Urinary bladder (tissue), 4 donors: ENCODE measurements around the gene TLK2. TPM values are rescaled to one million over a fixed set of nuclear protein-coding genes. Genes with fewer than 3 reads are reported as not detected.
"Not testable (repeated sequence)": the region's sequence is repeated elsewhere in the genome, so short reads cannot be mapped to it uniquely, and the experiment has no call there.

Experiments
- DNase-seq: peaks from one replicate; pipeline ENCODE4 v3.0.0-alpha.2; 2015; ENCODE audit errors: extremely low spot score
- H3K27ac ChIP-seq: one replicate; pipeline ENCODE4 v1.5.1; 2013; ENCODE audit warnings: low read depth, mild to moderate bottlenecking, moderate library complexity
- H3K36me3 ChIP-seq: one replicate; pipeline ENCODE4 v1.6.1; 2013; ENCODE audit warnings: mild to moderate bottlenecking, moderate library complexity; ENCODE audit not compliant: insufficient read depth
- H3K4me1 ChIP-seq: one replicate; pipeline ENCODE4 v1.6.1; 2013; ENCODE audit warnings: mild to moderate bottlenecking, moderate library complexity; ENCODE audit not compliant: insufficient read depth
- H3K4me3 ChIP-seq: one replicate; pipeline ENCODE4 v1.5.1; 2013; ENCODE audit warnings: low read depth, low read length
- WGBS: extraction: QIAGEN DNeasy Blood & Tissue Kit; methylation state at CpG from one replicate; pipeline ENCODE4 v1.1.7; 2013; 5-methylcytosine and 5-hydroxymethylcytosine counted together
- polyA plus RNA-seq: library from polyadenylated mRNA; stranded (reverse); fragments of 200-250 nt; gene quantifications from one replicate; pipeline ENCODE4 v1.2.3, GENCODE V29; 2013
- total RNA-seq: library from RNA; depleted of rRNA; stranded (reverse); fragments of >200 nt; gene quantifications from one replicate; pipeline ENCODE4 v1.2.3, GENCODE V29; 2014
- donor health status: healthy with polysubstance abuse.
- donor health status: healthy.

The TLK2 gene
- total and polyA plus RNA-seq, 2 donors, result 20.1 to 87.3 TPM

GRCh38 chr17:62588109-62588508, 109.5 kb downstream of the TLK2 start:
- Histone ChIP-seq H3K27ac (no peak overlapping the region), H3K4me3 (no peak overlapping the region), H3K36me3 (peaks cover 4% of the 10 kb centered on the region), H3K4me1 (no peaks in the 10 kb centered on the region)
- 81% methylated on average over 7 of the region's 7 CpGs for WGBS
- DNase-seq, result no peak

DNA sequence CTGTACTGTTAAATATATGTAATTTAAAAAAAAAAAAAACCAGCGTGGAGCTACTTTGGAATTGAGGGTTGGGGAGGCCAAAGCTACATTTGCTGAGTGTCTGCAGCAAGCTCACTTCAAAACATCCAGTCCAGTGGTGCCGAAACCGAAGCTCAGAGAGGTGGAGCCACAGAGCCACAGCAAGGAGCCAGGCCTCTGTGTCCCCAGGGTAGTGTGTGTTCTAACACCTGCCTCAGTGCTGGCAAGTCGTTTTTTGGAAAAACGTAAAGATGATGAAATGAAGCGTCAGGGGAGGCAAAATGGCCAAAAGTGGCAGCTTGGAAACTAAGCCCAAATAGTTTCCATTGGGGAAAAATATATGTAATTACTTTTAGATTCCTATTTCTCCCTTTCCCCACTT, 112.7 kb downstream of the TLK2 start:
- Histone ChIP-seq H3K4me3 (no peak overlapping the region), H3K36me3 (peaks cover under 1% of the 10 kb centered on the region)
- no peak for DNase-seq

DNA sequence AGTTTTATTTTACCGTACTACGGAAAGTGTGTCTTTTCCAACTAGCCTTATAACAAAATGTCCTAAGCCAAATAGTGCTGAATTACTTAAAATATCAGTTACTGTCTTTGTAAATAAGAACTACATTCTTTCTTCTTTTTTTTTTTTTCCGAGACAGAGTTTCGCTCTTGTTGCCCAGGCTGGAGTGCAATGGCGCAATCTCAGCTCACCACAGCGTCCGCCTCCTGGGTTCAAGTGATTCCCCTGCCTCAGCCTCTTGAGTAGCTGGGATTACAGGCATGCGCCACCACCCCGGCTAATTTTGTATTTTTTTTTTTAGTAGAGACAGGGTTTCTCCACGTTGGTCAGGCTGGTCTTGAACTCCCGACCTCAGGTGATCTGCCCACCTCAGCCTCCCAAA, 113.2 kb downstream of the TLK2 start:
- WGBS, result 91% methylated on average over 11 of the region's 11 CpGs
- not testable (repeated sequence) for H3K36me3 ChIP-seq, H3K4me3 ChIP-seq, DNase-seq, H3K4me1 ChIP-seq, H3K27ac ChIP-seq

More for the DNA sequence above, 112.7 kb downstream of the TLK2 start:
- 79% methylated on average over 6 of the region's 6 CpGs for WGBS
- Histone ChIP-seq H3K27ac (no peak overlapping the region), H3K4me1 (no peaks in the 10 kb centered on the region)

DNA sequence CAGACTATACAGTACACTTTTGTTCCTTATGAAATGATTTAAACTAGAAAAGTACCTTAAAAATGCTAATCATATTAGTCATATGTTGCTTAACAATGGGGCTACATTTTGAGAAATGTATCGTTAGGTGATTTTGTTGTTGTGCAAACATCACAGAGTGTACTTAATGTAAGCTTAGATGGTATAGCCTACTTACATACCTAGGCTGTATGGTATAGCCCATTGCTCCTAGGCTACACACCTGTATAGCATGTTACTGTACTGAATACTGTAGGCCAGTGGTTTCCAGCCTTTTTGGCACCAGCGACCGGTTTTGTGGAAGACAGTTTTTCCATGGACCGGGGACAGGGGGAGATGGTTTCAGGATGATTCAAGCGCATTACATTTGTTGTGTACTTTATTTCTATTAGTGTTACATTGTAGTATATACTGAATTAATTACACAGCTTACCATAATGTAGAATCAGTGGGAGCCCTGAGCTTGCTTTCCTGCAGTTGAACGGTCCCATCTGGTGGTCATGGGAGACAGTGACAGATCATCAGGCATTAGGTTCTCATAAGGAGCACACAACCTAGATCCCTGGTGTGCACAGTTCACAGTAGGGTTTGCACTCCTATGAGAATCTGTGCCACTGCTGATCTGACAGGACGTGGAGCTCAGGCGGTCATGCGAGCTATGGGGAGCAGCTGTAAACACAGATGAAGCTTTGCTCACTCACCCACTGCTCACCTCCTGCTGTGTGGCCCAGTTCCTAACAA, 113.9 kb downstream of the TLK2 start:
- no peak for DNase-seq
- no peaks in the 10 kb centered on the region for H3K36me3 ChIP-seq
- WGBS, result 81% methylated on average over 9 of the region's 9 CpGs

DNA sequence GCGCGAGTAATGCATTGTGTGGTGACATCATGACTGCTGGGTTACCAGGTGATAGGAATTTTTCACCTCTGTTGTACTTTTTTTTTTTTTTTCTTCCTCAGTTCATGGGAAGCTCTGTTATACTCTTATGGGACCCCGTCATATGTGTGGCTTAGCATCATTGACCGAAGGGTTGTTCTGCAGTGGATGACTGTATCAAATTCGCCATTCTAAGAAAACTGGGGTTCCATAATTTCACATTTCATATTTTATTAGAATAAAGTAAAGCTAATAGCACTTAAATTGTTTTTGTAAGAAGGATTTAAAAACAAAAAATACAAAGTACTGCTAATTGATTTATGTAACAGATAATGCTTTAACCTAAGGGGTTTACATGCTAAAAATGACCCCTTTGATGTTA, 116.9 kb downstream of the TLK2 start:
- Histone ChIP-seq H3K36me3 (no peaks in the 10 kb centered on the region), H3K4me1 (no peaks in the 10 kb centered on the region), H3K4me3 (no peak overlapping the region), H3K27ac (no peak overlapping the region)
- DNase-seq, result no peak
- WGBS, result 99% methylated on average over 5 of the region's 5 CpGs

More for the DNA sequence above, 113.9 kb downstream of the TLK2 start:
- Histone ChIP-seq H3K4me3 (no peak overlapping the region), H3K4me1 (no peaks in the 10 kb centered on the region), H3K27ac (no peak overlapping the region)

DNA sequence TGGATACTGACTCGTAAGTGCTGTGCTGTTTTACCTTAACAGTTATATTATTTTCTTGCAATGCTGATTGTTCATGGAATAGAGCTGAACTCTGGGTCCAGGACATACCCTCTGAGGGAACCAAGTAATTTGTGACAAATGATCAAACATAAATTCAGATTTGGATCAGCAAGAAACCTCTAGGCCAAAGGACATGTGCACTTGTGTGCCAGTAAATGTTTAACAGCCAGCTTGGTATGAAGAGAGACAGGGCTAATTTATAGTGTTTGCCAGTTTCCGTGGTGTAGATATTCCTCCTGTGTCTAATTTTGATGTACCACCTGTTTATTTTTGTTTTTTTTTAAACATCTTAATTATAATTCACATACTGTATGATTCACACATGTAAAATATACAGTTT, 118.0 kb downstream of the TLK2 start:
- Histone ChIP-seq H3K4me3 (no peak overlapping the region), H3K27ac (no peak overlapping the region), H3K4me1 (no peaks in the 10 kb centered on the region), H3K36me3 (no peaks in the 10 kb centered on the region)
- 96% methylated on average over 2 of the region's 2 CpGs for WGBS
- DNase-seq, result no peak

DNA sequence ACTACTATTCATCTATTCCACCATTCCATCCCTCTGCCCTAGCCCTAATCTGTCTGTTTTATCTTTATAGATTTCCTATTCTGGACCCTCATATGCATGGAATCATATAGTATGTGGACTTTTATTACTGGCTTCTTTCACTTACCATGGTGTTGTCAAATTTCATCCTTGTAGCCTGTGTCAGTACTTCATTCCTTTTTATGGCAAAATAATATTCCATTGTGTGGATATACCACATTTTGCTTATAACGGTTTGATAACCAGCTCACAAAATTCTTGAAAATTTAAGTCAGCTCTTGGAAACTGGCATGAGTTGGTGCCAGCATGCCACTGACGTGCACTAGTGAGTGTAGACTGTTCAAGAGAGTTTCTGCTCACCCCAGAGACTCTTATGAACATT, 118.5 kb downstream of the TLK2 start:
- Histone ChIP-seq H3K4me1 (no peaks in the 10 kb centered on the region), H3K36me3 (no peaks in the 10 kb centered on the region), H3K4me3 (no peak overlapping the region), H3K27ac (no peak overlapping the region)
- DNase-seq, result no peak
- 96% methylated on average over 2 of the region's 2 CpGs for WGBS

- no peak for DNase-seq
- WGBS, result 74% methylated on average over 2 of the region's 2 CpGs
- peaks cover 2% of the 10 kb centered on the region for H3K36me3 ChIP-seq
- H3K4me3 ChIP-seq, result no peak overlapping the region
- H3K4me1 ChIP-seq, result no peaks in the 10 kb centered on the region
- H3K27ac ChIP-seq, result no peak overlapping the region
Measured at GRCh38 chr17:62597920-62598319, 119.3 kb downstream of the TLK2 start.

DNA sequence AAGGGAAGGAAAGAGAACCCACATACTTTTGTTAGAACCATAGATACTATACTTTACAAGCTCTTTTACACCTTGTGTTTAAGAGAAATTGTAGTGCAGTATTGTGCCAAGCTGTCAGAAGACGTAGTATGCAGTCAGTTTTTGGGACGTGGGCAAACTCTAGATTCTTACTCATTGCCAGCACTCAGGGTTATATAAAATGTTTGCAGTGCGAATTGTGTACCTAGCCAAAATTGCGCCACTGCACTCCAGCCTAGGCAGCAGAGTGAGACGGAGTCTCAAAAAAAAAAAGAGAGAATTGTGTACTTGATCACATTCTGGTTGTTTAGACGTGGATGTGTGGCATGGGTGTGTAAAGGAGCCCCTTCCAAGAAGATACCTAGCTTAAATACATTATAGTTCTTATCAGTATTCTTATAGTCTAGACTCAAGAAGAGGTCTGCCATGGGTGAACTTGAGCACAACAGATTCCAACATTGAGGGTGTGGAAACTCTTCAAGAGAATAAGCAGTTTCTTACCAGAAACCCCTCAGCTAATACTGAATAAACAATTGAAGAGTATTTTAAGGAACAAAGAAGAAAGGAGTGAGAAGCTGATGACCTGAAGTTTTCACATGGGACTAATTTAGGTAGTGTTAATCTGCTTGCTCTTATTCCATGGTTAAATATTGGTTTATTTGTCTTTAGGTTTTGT, 121.5 kb downstream of the TLK2 start:
- 91% methylated on average over 6 of the region's 6 CpGs for WGBS
- H3K36me3 ChIP-seq, result peaks cover 3% of the 10 kb centered on the region

GRCh38 chr17:62600805-62601204, 122.2 kb downstream of the TLK2 start:
- 81% methylated on average over 1 of the region's 1 CpG for WGBS
- no peaks in the 10 kb centered on the region for H3K4me1 ChIP-seq
- peaks cover 3% of the 10 kb centered on the region for H3K36me3 ChIP-seq
- no peak overlapping the region for H3K27ac ChIP-seq
- no peak overlapping the region for H3K4me3 ChIP-seq
- no peak for DNase-seq

More for the DNA sequence above, 121.5 kb downstream of the TLK2 start:
- Histone ChIP-seq H3K27ac (no peak overlapping the region), H3K4me3 (no peak overlapping the region), H3K4me1 (no peaks in the 10 kb centered on the region)
- DNase-seq, result no peak

DNA sequence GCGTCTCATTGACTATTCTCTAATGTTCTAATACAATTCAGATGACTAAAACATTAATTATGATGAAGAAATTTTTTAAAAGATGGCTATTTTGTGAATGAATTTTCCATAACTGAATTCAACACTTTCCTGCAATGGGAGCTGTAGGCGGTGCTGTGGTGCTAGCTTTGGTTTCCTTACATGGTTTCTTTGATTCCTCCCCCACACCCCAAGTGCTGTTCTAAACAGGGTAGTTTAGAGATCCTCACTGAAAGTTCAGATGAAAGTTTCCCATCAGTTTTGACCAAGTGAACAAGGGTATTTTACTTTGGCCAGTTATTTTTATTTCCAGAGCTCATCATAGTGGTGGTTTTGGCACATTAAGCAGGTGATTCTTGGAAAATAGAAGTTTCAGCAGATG, 122.8 kb downstream of the TLK2 start:
- 83% methylated on average over 2 of the region's 2 CpGs for WGBS
- H3K27ac ChIP-seq, result no peak overlapping the region
- DNase-seq, result no peak
- no peak overlapping the region for H3K4me3 ChIP-seq
- peaks cover 3% of the 10 kb centered on the region for H3K36me3 ChIP-seq
- no peaks in the 10 kb centered on the region for H3K4me1 ChIP-seq

DNA sequence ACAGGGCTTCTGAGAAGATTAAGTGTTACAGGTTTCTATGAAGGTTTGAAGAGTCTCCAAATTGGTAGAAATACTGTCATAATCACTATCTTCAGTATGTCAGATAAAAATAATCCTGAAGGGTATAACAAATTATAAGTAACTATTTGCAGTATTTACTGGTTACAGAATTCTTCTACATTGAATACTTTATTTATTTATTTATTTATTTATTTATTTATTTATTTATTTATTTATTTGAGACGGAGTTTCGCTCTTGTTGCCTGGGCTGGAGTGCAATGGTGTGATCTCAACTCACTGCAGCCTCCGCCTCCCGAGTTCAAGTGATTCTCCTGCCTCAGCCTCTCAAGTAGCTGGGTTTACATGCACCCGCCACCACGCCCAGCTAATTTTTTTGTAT, 125.2 kb downstream of the TLK2 start:
- not testable (repeated sequence) for H3K4me3 ChIP-seq, DNase-seq, H3K4me1 ChIP-seq, H3K36me3 ChIP-seq, H3K27ac ChIP-seq
- WGBS, result 98% methylated on average over 6 of the region's 6 CpGs

GRCh38 chr17:62605588-62605987, 127.0 kb downstream of the TLK2 start:
- DNase-seq, result no peak
- 97% methylated on average over 7 of the region's 7 CpGs for WGBS
- Histone ChIP-seq H3K36me3 (peaks cover 5% of the 10 kb centered on the region), H3K4me3 (no peak overlapping the region), H3K4me1 (no peaks in the 10 kb centered on the region), H3K27ac (no peak overlapping the region)

DNA sequence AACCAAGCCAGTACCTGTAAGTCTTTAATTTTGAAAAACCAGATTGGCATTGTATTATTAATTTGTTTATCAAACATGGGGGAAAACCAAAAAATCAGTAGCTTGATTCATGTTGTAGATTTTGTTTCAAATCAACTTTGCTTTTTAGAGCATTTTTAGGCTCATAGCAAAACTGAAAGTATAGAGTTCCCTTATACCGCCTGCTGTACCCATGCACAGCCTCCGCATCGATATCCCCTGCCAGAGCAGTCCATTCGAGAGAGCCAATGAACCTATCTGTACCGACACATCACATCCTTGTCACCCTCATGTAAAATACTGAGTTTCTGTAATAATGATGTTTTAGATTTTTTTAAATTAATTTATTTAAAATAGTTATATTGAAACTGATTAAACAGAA, 132.7 kb downstream of the TLK2 start:
- Histone ChIP-seq H3K4me3 (no peak overlapping the region), H3K36me3 (peaks cover 2% of the 10 kb centered on the region), H3K4me1 (no peaks in the 10 kb centered on the region), H3K27ac (no peak overlapping the region)
- no peak for DNase-seq
- WGBS, result 94% methylated on average over 5 of the region's 5 CpGs
